Neuronal stem cell (in vitro differentiated cells): ENCODE data around the gene ANKRD13D.

Experiments
- DNase-seq: peaks from one replicate; pipeline ENCODE4 v3.0.0-alpha.2; 2013; ENCODE audit warnings: low spot score
- H2AFZ ChIP-seq: one replicate; pipeline ENCODE4 v1.6.1; 2013; ENCODE audit warnings: mild to moderate bottlenecking, low read length, inconsistent platforms
- H2AK5ac ChIP-seq: 2 replicates; pipeline ENCODE4 v1.6.1; 2013; ENCODE audit warnings: low read depth, mild to moderate bottlenecking, inconsistent platforms, low read length, moderate library complexity, mixed read lengths
- H2BK120ac ChIP-seq: 2 replicates; pipeline ENCODE4 v1.6.1; 2013; ENCODE audit warnings: low read depth, mild to moderate bottlenecking, inconsistent platforms, low read length, moderate library complexity, mixed read lengths
- H2BK12ac ChIP-seq: one replicate; pipeline ENCODE4 v1.6.1; 2013; ENCODE audit warnings: low read length, inconsistent platforms
- H2BK15ac ChIP-seq: 2 replicates; pipeline ENCODE4 v1.6.1; 2013; ENCODE audit warnings: mild to moderate bottlenecking, low read length, inconsistent platforms, mixed read lengths
- H2BK5ac ChIP-seq: one replicate; pipeline ENCODE4 v1.6.1; 2013; ENCODE audit warnings: inconsistent platforms, mild to moderate bottlenecking, low read length, moderate library complexity
- H3K14ac ChIP-seq: one replicate; pipeline ENCODE4 v1.6.1; 2013; ENCODE audit warnings: low read length, inconsistent platforms
- H3K18ac ChIP-seq: 2 replicates; pipeline ENCODE4 v1.6.1; 2013; ENCODE audit warnings: low read length, inconsistent platforms
- H3K23ac ChIP-seq: 2 replicates; pipeline ENCODE4 v1.6.1; 2013; ENCODE audit warnings: low read depth, mild to moderate bottlenecking, mixed read lengths, low read length, inconsistent platforms; ENCODE audit not compliant: poor library complexity
- H3K27ac ChIP-seq: replicated peaks from 3 replicates; pipeline ENCODE4 v1.5.1; 2013; ENCODE audit warnings: low read length, inconsistent platforms
- H3K27me3 ChIP-seq, 3 experiments: 2 replicates each; pipeline ENCODE4 v1.6.1; 2013; ENCODE audit warnings: low read length in 3 of 3, mild to moderate bottlenecking in 2 of 3, inconsistent platforms in 1 of 3, low read depth in 1 of 3, mixed read lengths in 1 of 3, moderate library complexity in 1 of 3; ENCODE audit not compliant: control insufficient read depth in 3 of 3, insufficient read depth in 3 of 3
- H3K36me3 ChIP-seq, 2 donors: replicated peaks in 1 of 2; 2 replicates each; pipeline ENCODE4 v1.6.1; 2013; ENCODE audit warnings: low read length in 2 of 2; ENCODE audit not compliant: control insufficient read depth in 2 of 2, insufficient read depth in 2 of 2
- H3K4ac ChIP-seq: 2 replicates; pipeline ENCODE4 v1.6.1; 2013; ENCODE audit warnings: inconsistent platforms, mild to moderate bottlenecking, low read length, moderate library complexity
- H3K4me1 ChIP-seq, 2 donors: 1 replicate in 1 of 2; 2 replicates in 1 of 2; pipeline ENCODE4 v1.6.1; 2013; ENCODE audit warnings: low read length in 2 of 2, low read depth in 1 of 2; ENCODE audit not compliant: control insufficient read depth in 2 of 2, insufficient read depth in 1 of 2
- H3K4me2 ChIP-seq: one replicate; pipeline ENCODE4 v1.6.1; 2013; ENCODE audit warnings: mild to moderate bottlenecking, low read length, inconsistent platforms; ENCODE audit not compliant: insufficient read depth, poor library complexity, severe bottlenecking
- H3K4me3 ChIP-seq, 2 donors: 2 replicates each; pipeline ENCODE4 v1.5.1; 2013; ENCODE audit warnings: low read length in 2 of 2, mild to moderate bottlenecking in 2 of 2, inconsistent platforms in 1 of 2, moderate library complexity in 1 of 2
- H3K79me1 ChIP-seq: one replicate; pipeline ENCODE4 v1.6.1; 2013; ENCODE audit warnings: low read depth, mild to moderate bottlenecking, inconsistent platforms, low read length, moderate library complexity
- H3K9ac ChIP-seq: one replicate; pipeline ENCODE4 v1.6.1; 2013; ENCODE audit warnings: mild to moderate bottlenecking, low read depth, low read length, inconsistent platforms; ENCODE audit not compliant: poor library complexity
- H3K9me3 ChIP-seq, 2 donors: replicated peaks in 1 of 2; 2 replicates each; pipeline versions ENCODE3 to v1.6.1; 2013; ENCODE audit warnings: low read length in 2 of 2, mild to moderate bottlenecking in 2 of 2, inconsistent platforms in 1 of 2, low read depth in 1 of 2, mixed read lengths in 1 of 2, moderate library complexity in 1 of 2; ENCODE audit not compliant: control insufficient read depth in 2 of 2, insufficient read depth in 1 of 2
- H4K8ac ChIP-seq: one replicate; pipeline ENCODE4 v1.6.1; 2013; ENCODE audit warnings: low read depth, mild to moderate bottlenecking, inconsistent platforms, low read length, moderate library complexity
- H4K91ac ChIP-seq: one replicate; pipeline ENCODE4 v1.6.1; 2013; ENCODE audit warnings: low read length, low read depth, mild to moderate bottlenecking, inconsistent platforms; ENCODE audit not compliant: poor library complexity
- WGBS, 2 donors: extraction: QIAGEN DNeasy Blood & Tissue Kit; methylation state at CpG; one replicate each; pipeline ENCODE4 v1.1.7; 2013; ENCODE audit warnings: missing lambda C conversion rate in 2 of 2, mixed read lengths in 1 of 2; ENCODE audit not compliant: insufficient read length in 2 of 2, insufficient replicate concordance in 1 of 2; ENCODE audit errors: extremely low coverage in 2 of 2; 5-methylcytosine and 5-hydroxymethylcytosine counted together

The ANKRD13D gene

DNA sequence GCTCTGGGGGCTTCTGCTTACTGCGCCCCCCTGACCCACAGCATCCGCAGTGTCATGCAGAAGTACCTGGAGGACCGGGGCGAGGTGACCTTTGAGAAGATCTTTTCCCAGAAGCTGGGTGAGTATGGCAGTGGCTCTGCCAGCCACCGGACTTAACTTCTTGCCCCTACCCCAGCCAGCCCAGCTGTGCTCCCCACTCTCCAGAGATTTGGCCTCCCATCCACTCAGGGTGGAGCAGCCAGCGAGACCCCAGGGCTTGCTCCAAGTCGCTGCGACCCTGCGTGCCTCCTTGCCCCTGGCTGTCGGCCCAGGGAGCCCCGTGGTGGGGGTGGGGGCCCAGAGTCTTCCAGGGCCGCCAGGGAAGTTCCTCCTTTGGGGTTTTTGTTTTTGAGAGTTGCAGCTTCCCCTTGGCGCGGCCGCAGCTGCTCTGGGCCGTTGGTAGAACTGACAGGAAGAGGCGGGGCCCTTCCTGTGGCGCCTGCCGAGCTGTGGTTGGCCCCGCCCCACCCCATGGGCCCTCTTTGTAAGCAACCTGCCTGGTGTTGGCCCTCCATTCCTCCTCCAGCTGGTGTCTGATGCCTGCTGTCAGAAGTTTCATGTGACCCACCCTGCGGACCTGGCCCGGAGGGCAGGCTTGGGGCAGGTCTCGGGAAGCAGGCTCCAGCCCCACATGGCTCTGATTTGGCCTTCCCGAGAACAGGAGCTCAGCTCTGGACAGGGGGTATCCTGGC lies 11.7 kb upstream of the ANKRD13D start:
- H3K36me3 ChIP-seq: peaks cover 29 to 60% of the 10 kb centered on the region in 2 donors
- H3K27me3 ChIP-seq: no peaks in the 10 kb centered on the region
- peak overlapping the region; percentile 89 for H3K14ac ChIP-seq
- H3K18ac ChIP-seq: peak overlapping the region; percentile 97
- H3K4me3 ChIP-seq: peak overlapping the region in 1 of 2 donors; percentile 12
- peak overlapping the region; percentile 77 for H3K9ac ChIP-seq
- H2BK12ac ChIP-seq: peak overlapping the region; percentile 84
- H3K9me3 ChIP-seq: no peaks in the 10 kb centered on the region
- peak overlapping the region; percentile 97 for H2BK5ac ChIP-seq
- H3K4ac ChIP-seq: peak overlapping the region; percentile 67
- H3K4me1 ChIP-seq: peaks cover 6 to 11% of the 10 kb centered on the region in 2 donors
- H2AK5ac ChIP-seq: peak overlapping the region; percentile 8
- peak overlapping the region; percentile 97 for H3K23ac ChIP-seq
- H2BK120ac ChIP-seq: peak overlapping the region; percentile 74
- WGBS, 2 donors: no CpG with 5 or more reads among the region's 24 CpGs
- peaks cover 23% of the 10 kb centered on the region for H3K79me1 ChIP-seq
- peak overlapping the region; percentile 40 for H3K4me2 ChIP-seq
- H2AFZ ChIP-seq: peak overlapping the region; percentile 49
- H4K8ac ChIP-seq: peak overlapping the region; percentile 7
- peak overlapping the region; percentile 49 for H2BK15ac ChIP-seq
- H3K27ac ChIP-seq: peak overlapping the region; percentile 86
- DNase-seq: no peak
- peak overlapping the region; percentile 92 for H4K91ac ChIP-seq

DNA sequence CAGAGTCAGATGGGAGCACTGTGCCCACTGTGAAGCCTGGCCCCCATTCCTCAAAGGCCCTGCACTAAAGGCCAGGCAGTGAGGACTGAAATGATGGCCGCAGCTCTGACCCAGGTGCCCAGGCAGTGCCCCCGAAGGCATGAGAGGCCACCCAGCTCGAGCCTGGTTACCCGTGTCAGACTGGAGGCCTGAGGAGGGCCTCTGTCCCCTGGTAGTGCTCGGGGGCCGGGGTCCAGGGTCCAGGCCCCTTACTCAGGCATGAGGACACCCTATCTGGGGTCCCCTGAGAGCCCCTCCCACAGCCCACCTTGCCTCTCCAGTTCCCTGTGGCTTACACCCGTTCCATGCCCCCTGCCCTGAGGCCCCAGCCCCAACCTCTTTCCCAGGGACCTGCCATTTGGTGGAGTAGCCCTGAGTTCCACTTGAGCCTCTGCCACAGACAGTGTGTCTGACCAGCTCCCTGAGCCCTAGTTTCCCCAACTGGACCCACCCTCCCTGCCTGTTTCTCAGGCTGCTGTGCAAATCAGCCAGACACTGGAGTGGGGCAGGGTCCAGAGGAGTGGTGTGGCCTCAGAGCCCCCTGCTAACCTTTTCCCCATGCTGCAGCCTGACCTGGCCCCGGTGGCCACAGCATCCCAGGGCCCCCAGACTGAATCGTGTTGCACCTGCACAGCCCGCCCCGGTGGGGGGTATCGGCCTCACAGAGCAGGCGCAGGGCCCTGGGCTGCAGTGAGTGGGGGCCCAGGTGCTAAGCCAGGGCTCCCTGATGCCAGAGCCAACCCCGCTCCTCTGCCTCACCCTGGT lies 10.8 kb upstream of the ANKRD13D start:
- WGBS, 2 donors: no CpG with 5 or more reads among the region's 14 CpGs
- no peaks in the 10 kb centered on the region for H3K9me3 ChIP-seq
- H2BK15ac ChIP-seq: peak overlapping the region; percentile 8
- H3K23ac ChIP-seq: no peak overlapping the region
- peak overlapping the region; percentile 48 for H3K18ac ChIP-seq
- H3K27ac ChIP-seq: peak overlapping the region; percentile 59
- H4K91ac ChIP-seq: no peak overlapping the region
- peaks cover 6 to 11% of the 10 kb centered on the region in 2 donors for H3K4me1 ChIP-seq
- no peak overlapping the region for H3K9ac ChIP-seq
- peaks cover 21% of the 10 kb centered on the region for H3K79me1 ChIP-seq
- no peaks in the 10 kb centered on the region for H3K27me3 ChIP-seq
- peak overlapping the region; percentile 46 for H2BK5ac ChIP-seq
- H2AFZ ChIP-seq: no peak overlapping the region
- H3K4me3 ChIP-seq: no peak overlapping the region
- H3K4ac ChIP-seq: no peak overlapping the region
- H4K8ac ChIP-seq: no peak overlapping the region
- no peak overlapping the region for H3K4me2 ChIP-seq
- no peak overlapping the region for H2BK120ac ChIP-seq
- DNase-seq: no peak
- peaks cover 37 to 62% of the 10 kb centered on the region in 2 donors for H3K36me3 ChIP-seq
- no peak overlapping the region for H3K14ac ChIP-seq
- peak overlapping the region; percentile 85 for H2AK5ac ChIP-seq
- H2BK12ac ChIP-seq: no peak overlapping the region

DNA sequence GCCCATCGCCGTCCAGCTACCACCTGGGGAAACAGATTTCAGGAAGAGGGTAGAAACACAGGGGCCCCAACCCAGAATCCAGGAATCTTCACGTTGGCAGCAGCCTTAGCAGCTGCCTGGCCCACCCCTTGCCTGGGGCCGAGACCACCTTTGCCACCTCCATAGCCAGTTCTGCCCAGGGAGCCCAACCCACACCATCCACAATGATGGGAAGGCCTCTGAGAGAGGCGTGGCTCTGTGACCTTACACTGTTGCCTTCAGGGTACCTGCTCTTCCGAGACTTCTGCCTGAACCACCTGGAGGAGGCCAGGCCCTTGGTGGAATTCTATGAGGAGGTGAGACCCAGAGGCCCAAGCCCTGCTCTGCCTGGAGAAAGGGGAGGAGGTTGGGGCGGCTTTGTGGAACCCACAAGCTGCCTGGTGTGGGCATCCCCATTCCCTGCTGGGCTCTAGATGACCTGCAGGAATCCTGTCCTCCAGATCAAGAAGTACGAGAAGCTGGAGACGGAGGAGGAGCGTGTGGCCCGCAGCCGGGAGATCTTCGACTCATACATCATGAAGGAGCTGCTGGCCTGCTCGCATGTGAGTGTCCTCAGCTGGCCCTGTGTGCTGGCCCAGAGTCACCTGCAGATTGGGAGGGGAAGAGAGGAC lies 10.0 kb upstream of the ANKRD13D start:
- no peak overlapping the region for H3K4me2 ChIP-seq
- no peak overlapping the region for H2AFZ ChIP-seq
- no peak overlapping the region for H3K14ac ChIP-seq
- H2BK12ac ChIP-seq: no peak overlapping the region
- H3K36me3 ChIP-seq: peaks cover 44 to 67% of the 10 kb centered on the region in 2 donors
- no peak overlapping the region for H3K4me3 ChIP-seq
- no peak for DNase-seq
- H3K4me1 ChIP-seq: peaks cover 6 to 11% of the 10 kb centered on the region in 2 donors
- no peak overlapping the region for H2AK5ac ChIP-seq
- H3K18ac ChIP-seq: no peak overlapping the region
- H3K79me1 ChIP-seq: peaks cover 19% of the 10 kb centered on the region
- no CpG with 5 or more reads among the region's 14 CpGs for WGBS, 2 donors
- H3K27ac ChIP-seq: no peak overlapping the region
- H2BK120ac ChIP-seq: no peak overlapping the region
- H2BK5ac ChIP-seq: peak overlapping the region; percentile 46
- no peak overlapping the region for H3K23ac ChIP-seq
- no peak overlapping the region for H4K91ac ChIP-seq
- H3K4ac ChIP-seq: no peak overlapping the region
- no peaks in the 10 kb centered on the region for H3K27me3 ChIP-seq
- no peak overlapping the region for H2BK15ac ChIP-seq
- H3K9ac ChIP-seq: no peak overlapping the region
- H3K9me3 ChIP-seq: no peaks in the 10 kb centered on the region
- H4K8ac ChIP-seq: no peak overlapping the region
